GM18909 (cell line): ENCODE data around the gene ACAD9.
"Not testable (repeated sequence)": the region's sequence is repeated elsewhere in the genome, so short reads cannot be mapped to it uniquely, and the experiment has no call there.

Experiments used
- ATAC-seq: cut with Tn5 transposase; IDR thresholded peaks from one replicate; pipeline ENCODE4 v1.9.1; 2021; ENCODE audit warnings: mild to moderate bottlenecking; ENCODE audit not compliant: unreplicated experiment, poor library complexity

Gene ACAD9

GRCh38 chr3:128859630-128860029, 19.8 kb upstream of the ACAD9 start:
- ATAC-seq, result no peak

- no peak for ATAC-seq
Observed at GRCh38 chr3:128861491-128861890, 17.9 kb upstream of the ACAD9 start.

GRCh38 chr3:128863560-128863959, 15.9 kb upstream of the ACAD9 start:
- ATAC-seq, result no peak

GRCh38 chr3:128864351-128864811, 15.0 kb upstream of the ACAD9 start:
- ATAC-seq, result no peak

- ATAC-seq, result not testable (repeated sequence)
Observed at GRCh38 chr3:128864849-128865804, 14.3 kb upstream of the ACAD9 start.

- no peak for ATAC-seq
Observed at GRCh38 chr3:128867200-128868125, 12.0 kb upstream of the ACAD9 start.

GRCh38 chr3:128870347-128870746, 9.1 kb upstream of the ACAD9 start:
- ATAC-seq, result no peak

GRCh38 chr3:128872282-128872681, 7.1 kb upstream of the ACAD9 start:
- no peak for ATAC-seq

- no peak for ATAC-seq
Observed at GRCh38 chr3:128872744-128873143, 6.7 kb upstream of the ACAD9 start.

GRCh38 chr3:128873244-128874022, 6.0 kb upstream of the ACAD9 start:
- ATAC-seq, result no peak

GRCh38 chr3:128874481-128875180, 4.8 kb upstream of the ACAD9 start:
- no peak for ATAC-seq

- no peak for ATAC-seq
Observed at GRCh38 chr3:128875556-128876120, 3.8 kb upstream of the ACAD9 start.

GRCh38 chr3:128878011-128878457, 1.4 kb upstream of the ACAD9 start:
- no peak for ATAC-seq

- no peak for ATAC-seq
Observed at GRCh38 chr3:128878556-128879124, 780 bp upstream of the ACAD9 start.

- no peak for ATAC-seq
Observed at GRCh38 chr3:128879991-128880390, 571 bp downstream of the ACAD9 start.

- ATAC-seq, result not testable (repeated sequence)
Observed at GRCh38 chr3:128880455-128880854, 1.0 kb downstream of the ACAD9 start.

- no peak for ATAC-seq
Observed at GRCh38 chr3:128881576-128881975, 2.2 kb downstream of the ACAD9 start.

GRCh38 chr3:128882719-128883118, 3.3 kb downstream of the ACAD9 start:
- ATAC-seq, result no peak

- no peak for ATAC-seq
Observed at GRCh38 chr3:128884992-128885391, 5.6 kb downstream of the ACAD9 start.
